HG02642 (cell line): ENCODE measurements around the gene VILL.
"Not testable (repeated sequence)": the region's sequence is repeated elsewhere in the genome, so short reads cannot be mapped to it uniquely, and the experiment has no call there.

Experiments
- ATAC-seq: cut with Tn5 transposase; IDR thresholded peaks from one replicate; pipeline ENCODE4 v1.9.1; 2021; ENCODE audit warnings: mild to moderate bottlenecking; ENCODE audit not compliant: unreplicated experiment, poor library complexity

VILL gene

GRCh38 chr3:38053286-38053685 lies 62.7 kb downstream of the VILL start:
- ATAC-seq = not testable (repeated sequence)

GRCh38 chr3:38053813-38054498 lies 63.4 kb downstream of the VILL start:
- ATAC-seq = not testable (repeated sequence)

GRCh38 chr3:38054499-38055001 lies 64.0 kb downstream of the VILL start:
- no peak for ATAC-seq
